ENCODE measurements around the gene SUSD1. TPM values are rescaled to one million over a fixed set of nuclear protein-coding genes. Genes with fewer than 3 reads are reported as not detected.

Gene SUSD1
- total RNA-seq, 4 donors from 2014 or later = 1.6 to 8.2 (median 4.4) TPM

- no peaks in the 10 kb centered on the region for H3K36me3 ChIP-seq
- H3K4me3 ChIP-seq = no peak overlapping the region
- no peak for DNase-seq (ENCODE audit: low spot score in 2 of 2)
- no peak overlapping the region for H3K27ac ChIP-seq
- peaks cover 26% of the 10 kb centered on the region for H3K4me1 ChIP-seq
- no peaks in the 10 kb centered on the region for H3K27me3 ChIP-seq
- TF ChIP-seq POLR2A (IDR thresholded peaks at IDR 0.05) = no peak
- TF ChIP-seq POLR2AphosphoS5 (IDR thresholded peaks at IDR 0.05) = no peak
- no peak for TF ChIP-seq EP300 (IDR thresholded peaks at IDR 0.05)
- no peak for TF ChIP-seq CTCF (IDR thresholded peaks at IDR 0.05)
- no peaks in the 10 kb centered on the region for H3K9me3 ChIP-seq
- WGBS = 67% methylated on average over 11 of the region's 12 CpGs
These were observed 8.6 kb downstream of the SUSD1 start for GRCh38 chr9:112166176-112167140.

GRCh38 chr9:112162621-112163413 lies 12.3 kb downstream of the SUSD1 start:
- Histone ChIP-seq H3K36me3 (no peaks in the 10 kb centered on the region), H3K27ac (no peak overlapping the region), H3K27me3 (no peaks in the 10 kb centered on the region), H3K4me3 (no peak overlapping the region), H3K4me1 (peaks cover 9% of the 10 kb centered on the region), H3K9me3 (no peaks in the 10 kb centered on the region)
- WGBS = 86% methylated on average over 5 of the region's 5 CpGs
- DNase-seq (ENCODE audit: low spot score in 2 of 2) = no peak
- no peak for TF ChIP-seq POLR2AphosphoS5 (IDR thresholded peaks at IDR 0.05)
- TF ChIP-seq POLR2A (IDR thresholded peaks at IDR 0.05) = no peak
- TF ChIP-seq CTCF (IDR thresholded peaks at IDR 0.05) = no peak
- no peak for TF ChIP-seq EP300 (IDR thresholded peaks at IDR 0.05)

- WGBS = 95% methylated on average over 1 of the region's 1 CpG
- H3K4me1 ChIP-seq = no peaks in the 10 kb centered on the region
- H3K4me3 ChIP-seq = no peak overlapping the region
- no peaks in the 10 kb centered on the region for H3K36me3 ChIP-seq
- no peak overlapping the region for H3K27ac ChIP-seq
- H3K9me3 ChIP-seq = no peaks in the 10 kb centered on the region
- TF ChIP-seq POLR2AphosphoS5 (IDR thresholded peaks at IDR 0.05) (no peak), POLR2A (IDR thresholded peaks at IDR 0.05) (no peak), EP300 (IDR thresholded peaks at IDR 0.05) (no peak), CTCF (IDR thresholded peaks at IDR 0.05) (no peak)
- DNase-seq (ENCODE audit: low spot score in 2 of 2) = no peak
- no peaks in the 10 kb centered on the region for H3K27me3 ChIP-seq
These were observed 15.3 kb downstream of the SUSD1 start for GRCh38 chr9:112159781-112160180.

DNA sequence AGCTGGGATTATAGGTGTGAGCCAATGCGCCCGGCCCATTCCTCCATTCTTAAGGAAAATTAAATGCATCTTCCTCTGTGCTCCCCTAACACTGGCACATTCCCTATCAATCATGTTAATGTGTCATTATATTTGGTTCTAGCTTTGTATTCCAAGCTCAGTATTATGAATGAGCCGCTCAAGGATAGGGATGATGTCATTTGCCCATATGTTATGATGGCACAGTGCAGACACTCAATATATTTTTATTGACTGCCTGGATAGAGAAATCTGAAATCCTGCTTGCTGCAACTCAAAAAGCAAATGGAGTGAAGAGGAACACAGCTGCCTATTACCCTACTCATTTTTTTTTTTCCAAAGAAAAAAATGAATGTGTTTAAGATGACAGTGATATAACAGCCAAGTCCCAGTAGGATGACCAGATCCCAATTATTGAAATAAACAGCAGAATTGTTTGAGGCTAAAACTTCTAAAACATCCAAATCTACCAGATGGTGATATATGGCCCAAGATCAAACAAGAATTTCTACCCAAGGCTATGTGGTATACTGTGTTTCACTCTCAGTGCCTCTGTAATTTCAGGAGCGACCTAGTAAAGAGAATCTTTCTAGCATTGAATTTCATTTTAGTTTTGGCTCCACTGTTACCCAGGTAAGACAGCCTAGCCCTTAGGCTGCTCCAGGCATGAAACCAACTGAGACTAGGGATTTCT lies 16.3 kb downstream of the SUSD1 start:
- Histone ChIP-seq H3K4me3 (no peak overlapping the region), H3K27ac (no peak overlapping the region), H3K36me3 (no peaks in the 10 kb centered on the region), H3K27me3 (no peaks in the 10 kb centered on the region), H3K9me3 (no peaks in the 10 kb centered on the region), H3K4me1 (no peaks in the 10 kb centered on the region)
- no peak for TF ChIP-seq POLR2AphosphoS5 (IDR thresholded peaks at IDR 0.05)
- TF ChIP-seq CTCF (IDR thresholded peaks at IDR 0.05) = no peak
- no peak for TF ChIP-seq POLR2A (IDR thresholded peaks at IDR 0.05)
- no peak for TF ChIP-seq EP300 (IDR thresholded peaks at IDR 0.05)
- 70% methylated on average over 4 of the region's 4 CpGs for WGBS
- no peak for DNase-seq (ENCODE audit: low spot score in 2 of 2)
